AG10803 (cell line): Measurements from ENCODE around the gene DNAL1.
A peak's percentile ranks its signal among the peaks of the same experiment; 100 is the strongest.
"Not testable (repeated sequence)": the region's sequence is repeated elsewhere in the genome, so short reads cannot be mapped to it uniquely, and the experiment has no call there.

Source experiments
- DNase-seq: peaks from one replicate; pipeline ENCODE4 v3.0.0; 2010; ENCODE audit warnings: low read depth
- H3K4me3 ChIP-seq: 2 replicates; pipeline ENCODE4 v1.5.1; 2011; ENCODE audit warnings: mild to moderate bottlenecking, low read length, control low read depth
- CTCF ChIP-seq: conservative IDR thresholded peaks from 2 replicates; pipeline ENCODE4 v1.5.1; 2011; ENCODE audit warnings: mild to moderate bottlenecking, low read length, control low read depth, inconsistent platforms

Gene DNAL1

DNA sequence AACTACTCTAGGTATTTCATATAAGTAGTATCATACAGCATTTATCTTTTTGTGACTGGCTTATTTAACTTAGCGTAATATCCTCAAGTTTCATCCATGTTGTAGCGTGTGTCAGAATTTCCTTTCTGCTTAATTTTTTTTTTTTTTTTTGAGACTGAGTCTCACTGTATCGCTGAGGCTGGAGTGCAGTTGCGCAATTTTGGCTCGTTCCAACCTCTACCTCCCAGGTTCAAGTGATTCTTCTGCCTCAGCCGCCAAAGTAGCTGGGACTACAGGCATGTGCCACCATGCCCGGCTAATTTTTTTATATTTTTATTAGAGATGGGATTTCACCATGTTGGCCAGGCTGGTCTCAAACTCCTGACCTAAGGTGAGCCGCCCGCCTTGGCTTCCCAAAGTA is 40.5 kb downstream of the DNAL1 start:
- no peak for DNase-seq
- no peak for TF ChIP-seq CTCF
- H3K4me3 ChIP-seq = no peak overlapping the region

- no peak overlapping the region for H3K4me3 ChIP-seq
- TF ChIP-seq CTCF = no peak
- no peak for DNase-seq
These were observed 42.1 kb downstream of the DNAL1 start for GRCh38 chr14:73686901-73687300.

- no peak for DNase-seq
- no peak overlapping the region for H3K4me3 ChIP-seq
- TF ChIP-seq CTCF = no peak
These were observed 49.3 kb downstream of the DNAL1 start for GRCh38 chr14:73694083-73694482.

- no peak overlapping the region for H3K4me3 ChIP-seq
- TF ChIP-seq CTCF = no peak
- DNase-seq = no peak
These were observed 50.3 kb downstream of the DNAL1 start for GRCh38 chr14:73695082-73695481.

DNA sequence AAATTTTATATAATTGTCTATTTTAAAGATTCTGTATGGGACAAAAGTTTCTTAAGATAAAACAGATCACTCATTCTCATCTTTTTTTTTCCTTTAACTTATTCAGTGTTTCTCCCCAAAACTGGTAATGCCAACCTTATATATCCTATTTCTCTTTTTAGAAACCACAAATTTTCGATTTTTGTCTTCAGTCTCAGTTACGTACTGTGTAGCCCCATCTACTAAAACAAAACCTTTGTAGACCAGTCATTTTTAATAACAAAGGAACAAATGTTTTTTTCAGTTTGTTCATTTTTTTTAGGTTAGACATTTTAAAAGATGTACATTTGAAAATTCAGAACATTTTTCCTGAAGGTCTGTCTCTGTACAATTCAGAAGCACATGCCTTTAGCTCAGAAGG is 51.2 kb downstream of the DNAL1 start:
- H3K4me3 ChIP-seq = no peak overlapping the region
- TF ChIP-seq CTCF = no peak
- no peak for DNase-seq

GRCh38 chr14:73696466-73697400 is 51.9 kb downstream of the DNAL1 start:
- TF ChIP-seq CTCF = no peak
- H3K4me3 ChIP-seq = no peak overlapping the region
- peak; percentile 46 for DNase-seq

DNA sequence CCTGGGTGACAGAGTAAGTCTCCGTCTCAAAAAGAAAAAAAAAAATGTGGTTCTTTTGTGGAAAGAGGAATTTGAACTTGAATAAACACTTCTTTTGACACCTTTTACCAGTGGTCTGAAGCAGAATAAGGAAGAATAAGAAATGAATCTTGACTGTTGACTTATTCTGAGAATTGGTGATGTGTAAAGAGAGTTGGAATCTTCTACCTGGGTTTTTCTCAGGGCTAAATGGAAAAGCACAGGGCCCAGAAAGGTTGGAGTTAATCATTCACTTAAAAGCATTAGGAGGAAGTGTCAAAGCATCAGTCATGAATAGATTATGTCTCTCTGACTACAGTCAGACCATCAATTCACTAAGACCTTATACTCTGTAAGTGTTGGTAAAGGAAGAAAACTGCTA is 55.5 kb downstream of the DNAL1 start:
- H3K4me3 ChIP-seq = no peak overlapping the region
- TF ChIP-seq CTCF = no peak
- no peak for DNase-seq

- DNase-seq, H3K4me3 ChIP-seq: not testable (repeated sequence)
These were observed 63.3 kb downstream of the DNAL1 start for GRCh38 chr14:73708076-73708475.
